HL-60 (cell line): ENCODE data around the gene SBK1.
A peak's percentile ranks its signal among the peaks of the same experiment; 100 is the strongest.

Experiments used
- DNase-seq, 2 experiments: peaks; one replicate each; pipeline ENCODE4 v3.0.0-alpha.2; 2010 to 2020; ENCODE audit warnings: low read depth in 1 of 2, low spot score in 1 of 2
- H3K27ac ChIP-seq: fragments of 250-450 bp; sonication (Bioruptor Pico); replicated peaks from 2 replicates; pipeline ENCODE4 v1.5.1; 2020; ENCODE audit warnings: mild to moderate bottlenecking, moderate library complexity
- H3K27me3 ChIP-seq: fragments of 250-450 bp; sonication (Bioruptor Pico); 2 replicates; pipeline ENCODE4 v1.5.1; 2021; ENCODE audit warnings: mild to moderate bottlenecking, moderate library complexity; ENCODE audit not compliant: insufficient read depth, poor library complexity, severe bottlenecking
- H3K4me3 ChIP-seq: replicated peaks from 2 replicates; pipeline ENCODE4 v1.5.1; 2011; ENCODE audit warnings: mild to moderate bottlenecking, control low read depth, low read length; ENCODE audit not compliant: insufficient read depth
- CTCF ChIP-seq: IDR thresholded peaks from one replicate; pipeline ENCODE4 v1.5.1; 2011; ENCODE audit warnings: low read length, control low read depth, inconsistent platforms; ENCODE audit not compliant: insufficient read depth
- GABPA ChIP-seq: IDR thresholded peaks from 2 replicates; pipeline ENCODE4 v1.6.1; 2012; ENCODE audit warnings: low read depth
- POLR2AphosphoS5 ChIP-seq: IDR thresholded peaks from 2 replicates; pipeline ENCODE4 v1.6.1; 2012; ENCODE audit warnings: low read depth
- REST ChIP-seq: IDR thresholded peaks from 2 replicates; pipeline ENCODE4 v1.6.1; 2012; ENCODE audit warnings: low read depth; ENCODE audit not compliant: insufficient replicate concordance
- SPI1 ChIP-seq: IDR thresholded peaks from 2 replicates; pipeline ENCODE4 v1.6.1; 2012; ENCODE audit warnings: low read depth, mild to moderate bottlenecking, borderline replicate concordance

SBK1 gene

GRCh38 chr16:28277537-28278388, 14.6 kb upstream of the SBK1 start:
- Histone ChIP-seq H3K27ac (no peak overlapping the region), H3K4me3 (no peak overlapping the region), H3K27me3 (peaks cover 10% of the 10 kb centered on the region)
- TF ChIP-seq CTCF (peak; percentile 90), SPI1 (no peak), POLR2AphosphoS5 (no peak)
- DNase-seq: peak; percentile 47 to 74

- no peak for DNase-seq
- H3K27me3 ChIP-seq: peaks cover 9% of the 10 kb centered on the region
- H3K27ac ChIP-seq: no peak overlapping the region
- no peak for TF ChIP-seq GABPA
- no peak overlapping the region for H3K4me3 ChIP-seq
These were observed 13.3 kb upstream of the SBK1 start for GRCh38 chr16:28279006-28279405.

GRCh38 chr16:28280881-28281836, 11.2 kb upstream of the SBK1 start:
- H3K4me3 ChIP-seq: no peak overlapping the region
- TF ChIP-seq SPI1: no peak
- no peak for TF ChIP-seq GABPA
- no peak for TF ChIP-seq CTCF
- no peak for TF ChIP-seq REST
- TF ChIP-seq POLR2AphosphoS5: no peak
- H3K27ac ChIP-seq: no peak overlapping the region
- no peak for DNase-seq
- H3K27me3 ChIP-seq: peaks cover 7% of the 10 kb centered on the region

DNA sequence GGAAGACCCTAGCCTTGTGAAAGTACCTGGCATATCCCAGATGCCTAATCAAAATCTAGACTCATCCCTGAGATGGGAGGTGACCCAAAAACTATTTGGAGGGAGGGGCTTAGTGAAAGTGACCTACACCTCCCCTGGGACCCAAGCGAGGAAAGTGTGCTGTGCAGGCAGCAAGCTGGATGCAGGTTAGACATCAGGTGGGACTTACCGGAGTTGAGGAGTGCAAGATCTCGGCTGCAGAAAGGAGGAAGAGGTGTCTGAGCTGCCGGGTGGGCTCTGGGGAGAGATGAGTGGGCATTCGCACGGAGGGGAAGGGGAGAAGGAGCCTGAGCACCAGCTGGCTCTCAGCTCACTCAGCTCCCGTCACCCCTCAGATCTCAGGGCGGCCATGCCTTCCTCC, 10.3 kb upstream of the SBK1 start:
- TF ChIP-seq SPI1 (no peak), POLR2AphosphoS5 (no peak), GABPA (no peak), REST (no peak), CTCF (no peak)
- Histone ChIP-seq H3K4me3 (no peak overlapping the region), H3K27ac (no peak overlapping the region), H3K27me3 (peaks cover 7% of the 10 kb centered on the region)
- DNase-seq: no peak
